A549 (cell line): Measurements from ENCODE around the gene AMOT.

Experiments
- BHLHE40 ChIP-seq: IDR thresholded peaks from 2 replicates; pipeline ENCODE4 v1.6.1; 2012; ENCODE audit warnings: low read depth, low read length, inconsistent platforms
- CEBPB ChIP-seq, 2 experiments: fragments of >200 bp in 1 of 2; sonication (Bioruptor Twin) in 1 of 2; formaldehyde crosslinking in 1 of 2; IDR thresholded peaks; 2 replicates each; pipeline ENCODE4 v1.6.1; 2012 to 2016
- ESRRA ChIP-seq: fragments of 150-350 bp; IDR thresholded peaks from 2 replicates; pipeline ENCODE4 v1.6.1; 2014; ENCODE audit warnings: mild to moderate bottlenecking, low read length, borderline replicate concordance
- FOSL2 ChIP-seq, 2 experiments: fragments of 450-650 bp in 1 of 2; fragments of >200 bp in 1 of 2; sonication (Bioruptor Twin) in 1 of 2; formaldehyde crosslinking; IDR thresholded peaks; 2 replicates each; pipeline versions ENCODE4 v1.5.0 to v1.6.1; 2016 to 2020; ENCODE audit warnings: mild to moderate bottlenecking in 1 of 2, moderate library complexity in 1 of 2
- POLR2A ChIP-seq: IDR thresholded peaks from 2 replicates; pipeline ENCODE4 v1.6.1; 2012; ENCODE audit warnings: mild to moderate bottlenecking, low read length
- RCOR1 ChIP-seq: fragments of 150-350 bp; IDR thresholded peaks from 2 replicates; pipeline ENCODE4 v1.6.1; 2014; ENCODE audit warnings: antibody characterized with exemption, low read length, low read depth
- RNF2 ChIP-seq: fragments of 200-600 bp; sonication (generic); IDR thresholded peaks from 2 replicates; pipeline ENCODE4 v1.6.1; 2016; ENCODE audit warnings: low read depth, mild to moderate bottlenecking, antibody characterized with exemption, moderate library complexity, borderline replicate concordance
- TF ChIP-seq, protein P1 (sequence below): fragments of >200 bp; sonication (Bioruptor Twin); formaldehyde crosslinking; IDR thresholded peaks from 3 replicates; pipeline ENCODE4 v1.5.1; 2016

GRCh38 chrX:112816908-112817307, 23.7 kb downstream of the AMOT start:
- TF ChIP-seq CEBPB (IDR thresholded peaks at IDR 0.05), result no peak
- TF ChIP-seq FOSL2 (IDR thresholded peaks at IDR 0.05), result no peak
- TF ChIP-seq FOSL2 (CRISPR knock-in tag; IDR thresholded peaks at IDR 0.05), result no peak
- TF ChIP-seq, protein P1, sequence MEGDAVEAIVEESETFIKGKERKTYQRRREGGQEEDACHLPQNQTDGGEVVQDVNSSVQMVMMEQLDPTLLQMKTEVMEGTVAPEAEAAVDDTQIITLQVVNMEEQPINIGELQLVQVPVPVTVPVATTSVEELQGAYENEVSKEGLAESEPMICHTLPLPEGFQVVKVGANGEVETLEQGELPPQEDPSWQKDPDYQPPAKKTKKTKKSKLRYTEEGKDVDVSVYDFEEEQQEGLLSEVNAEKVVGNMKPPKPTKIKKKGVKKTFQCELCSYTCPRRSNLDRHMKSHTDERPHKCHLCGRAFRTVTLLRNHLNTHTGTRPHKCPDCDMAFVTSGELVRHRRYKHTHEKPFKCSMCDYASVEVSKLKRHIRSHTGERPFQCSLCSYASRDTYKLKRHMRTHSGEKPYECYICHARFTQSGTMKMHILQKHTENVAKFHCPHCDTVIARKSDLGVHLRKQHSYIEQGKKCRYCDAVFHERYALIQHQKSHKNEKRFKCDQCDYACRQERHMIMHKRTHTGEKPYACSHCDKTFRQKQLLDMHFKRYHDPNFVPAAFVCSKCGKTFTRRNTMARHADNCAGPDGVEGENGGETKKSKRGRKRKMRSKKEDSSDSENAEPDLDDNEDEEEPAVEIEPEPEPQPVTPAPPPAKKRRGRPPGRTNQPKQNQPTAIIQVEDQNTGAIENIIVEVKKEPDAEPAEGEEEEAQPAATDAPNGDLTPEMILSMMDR, result no peak
- no peak for TF ChIP-seq BHLHE40
- no peak for TF ChIP-seq RNF2
- no peak for TF ChIP-seq ESRRA
- TF ChIP-seq RCOR1, result no peak
- no peak for TF ChIP-seq POLR2A
